Panc1 (cell line): Measurements from ENCODE around the gene INKA1. TPM values are rescaled to one million over a fixed set of nuclear protein-coding genes. Genes with fewer than 3 reads are reported as not detected.

ENCODE experiments used
- ATAC-seq: fragments of 200-7000 bp; cut with Tn5 transposase; 2 replicates; pipeline ENCODE4 v1.9.1; 2020; ENCODE audit warnings: mild to moderate bottlenecking, moderate library complexity
- BruUV-seq: library from RNA; stranded (reverse); fragments of 400-500 nt; replicated peaks from 2 replicates; lab custom pipeline; 2021; lab: Mats Ljungman, UMichigan
- CTCF ChIA-PET: fragments of 300-600 bp; sonication (Branson Sonifier 250); formaldehyde crosslinking; loops from one replicate; lab custom pipeline; 2022; ENCODE audit warnings: antibody characterized with exemption; lab: Charles Lee
- POLR2A ChIA-PET: fragments of 300-600 bp; sonication (Branson Sonifier 250); formaldehyde crosslinking; loops from one replicate; lab custom pipeline; 2022; ENCODE audit warnings: antibody characterized with exemption; lab: Charles Lee
- DNase-seq: peaks from one replicate; pipeline ENCODE4 v3.0.0-alpha.2; 2010; ENCODE audit warnings: low read depth, low spot score
- H3K27ac ChIP-seq: 2 replicates; pipeline ENCODE4 v1.5.1; 2011; ENCODE audit warnings: mild to moderate bottlenecking, low read length, inconsistent platforms
- H3K27me3 ChIP-seq: fragments of 200-500 bp; sonication (Bioruptor generic); 2 replicates; pipeline ENCODE4 v1.6.0; 2014; ENCODE audit warnings: low read length, inconsistent platforms; ENCODE audit not compliant: control insufficient read depth, insufficient read depth
- H3K36me3 ChIP-seq: fragments of 200-500 bp; sonication (Bioruptor generic); 2 replicates; pipeline ENCODE4 v1.5.1; 2014; ENCODE audit warnings: inconsistent platforms, mild to moderate bottlenecking, low read length, moderate library complexity; ENCODE audit not compliant: control insufficient read depth, insufficient read depth
- H3K4me1 ChIP-seq: 2 replicates; pipeline ENCODE4 v1.5.1; 2011; ENCODE audit warnings: inconsistent platforms, mild to moderate bottlenecking, low read length, moderate library complexity; ENCODE audit not compliant: control insufficient read depth, insufficient read depth
- H3K4me3 ChIP-seq, 2 experiments: 2 replicates each; pipeline ENCODE4 v1.5.1; 2011 to 2012; ENCODE audit warnings: low read depth in 2 of 2, low read length in 2 of 2, mild to moderate bottlenecking in 2 of 2, inconsistent platforms in 1 of 2, moderate library complexity in 1 of 2
- H3K9me3 ChIP-seq: fragments of 200-500 bp; sonication (Bioruptor generic); 2 replicates; pipeline ENCODE4 v1.5.1; 2014; ENCODE audit warnings: low read depth, mild to moderate bottlenecking, inconsistent platforms, low read length, moderate library complexity; ENCODE audit not compliant: control insufficient read depth, insufficient read depth
- POLR2AphosphoS5 ChIP-seq: IDR thresholded peaks from 2 replicates; pipeline ENCODE4 v1.6.1; 2012; ENCODE audit warnings: mild to moderate bottlenecking, low read depth, low read length, moderate library complexity
- SIN3A ChIP-seq: IDR thresholded peaks from 2 replicates; pipeline ENCODE4 v1.6.1; 2012; ENCODE audit warnings: low read depth, mild to moderate bottlenecking, low read length, moderate library complexity, borderline replicate concordance; ENCODE audit not compliant: insufficient read depth
- TCF7L2 ChIP-seq: IDR thresholded peaks from 2 replicates; pipeline ENCODE4 v1.6.1; 2011; ENCODE audit warnings: mild to moderate bottlenecking, low read depth, low read length, inconsistent platforms
- in situ Hi-C: cut with HindIII; loops from 2 replicates; pipeline ENCODE4 v1.10.0; 2016; ENCODE audit warnings: low sequenced_read_pairs, low pct_unique_long_range_greater_than_20kb
- intact Hi-C: fragments of 100-400 bp; cut with micrococcal nuclease; formaldehyde crosslinking; loops from one replicate; pipeline ENCODE4 v1.10.0; 2022; ENCODE audit not compliant: unreplicated experiment
- total RNA-seq: library from RNA; stranded (reverse); gene quantifications from one replicate; pipeline ENCODE4 v1.2.1, GENCODE V29; 2021; ENCODE audit not compliant: unreplicated experiment
- TF ChIP-seq, protein P1 (sequence below): fragments of 450-650 bp; IDR thresholded peaks from 2 replicates; pipeline ENCODE4 v1.5.1; 2017; ENCODE audit warnings: mild to moderate bottlenecking
- TF ChIP-seq, protein P2 (sequence below), 2 experiments: IDR thresholded peaks; 2 replicates each; pipeline ENCODE4 v1.6.1; 2011 to 2012; ENCODE audit warnings: low read depth in 2 of 2, control low read depth in 1 of 2, low read length in 1 of 2, mild to moderate bottlenecking in 1 of 2, moderate library complexity in 1 of 2; ENCODE audit not compliant: insufficient read depth in 1 of 2

The INKA1 gene
- total RNA-seq, 1 experiment from 2014 or later = 2.2 TPM

DNA sequence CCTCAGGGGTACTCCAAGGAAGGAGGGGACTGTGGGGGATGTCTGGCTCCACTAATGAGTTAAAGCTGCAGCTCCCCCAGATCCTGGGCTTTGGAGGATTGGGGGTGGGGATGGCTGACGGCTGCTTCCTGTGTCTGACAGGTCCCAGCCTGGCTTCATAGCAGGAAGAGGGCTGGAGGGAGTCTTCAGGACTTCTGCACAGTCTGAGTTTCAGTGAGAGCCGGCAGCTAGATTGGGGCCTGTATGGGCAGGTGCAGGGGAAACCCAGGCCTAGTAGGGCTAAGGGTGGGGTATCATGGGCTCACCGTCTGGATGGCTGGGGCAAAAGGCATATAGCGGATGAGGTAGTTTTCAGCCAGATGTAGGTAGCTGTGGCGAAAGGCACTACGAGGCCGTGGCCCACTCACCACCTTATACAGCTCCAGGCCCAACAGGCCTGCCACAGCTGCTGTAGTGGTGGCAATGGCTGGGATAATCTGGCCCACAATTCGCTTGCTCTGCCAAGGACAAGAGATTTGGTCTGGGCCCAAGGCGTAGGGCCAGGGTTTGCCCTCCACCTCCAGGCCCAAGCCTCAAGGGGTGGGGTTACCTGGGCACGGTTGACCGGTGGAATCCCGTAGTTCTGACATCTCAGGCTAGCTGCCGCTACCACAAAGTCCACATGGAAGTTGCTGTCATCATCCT, 4.5 kb downstream of the INKA1 start:
- intact Hi-C loops (no loop called here), in situ Hi-C loops (no loop called here)
- POLR2A ChIA-PET = no interaction called here
- H3K27ac ChIP-seq = no peak overlapping the region
- BruUV-seq = no TSS peak
- no peaks in the 10 kb centered on the region for H3K36me3 ChIP-seq
- no peak for DNase-seq
- no peak overlapping the region for H3K4me3 ChIP-seq
- CTCF ChIA-PET = interaction anchor here (1.1 kb wide), 1 partner anchor 32 kb away, joined by 4 read pairs; no protein-coding TSS in a partner anchor
- no peaks in the 10 kb centered on the region for H3K27me3 ChIP-seq
- no peak for ATAC-seq
- TF ChIP-seq, protein P1, sequence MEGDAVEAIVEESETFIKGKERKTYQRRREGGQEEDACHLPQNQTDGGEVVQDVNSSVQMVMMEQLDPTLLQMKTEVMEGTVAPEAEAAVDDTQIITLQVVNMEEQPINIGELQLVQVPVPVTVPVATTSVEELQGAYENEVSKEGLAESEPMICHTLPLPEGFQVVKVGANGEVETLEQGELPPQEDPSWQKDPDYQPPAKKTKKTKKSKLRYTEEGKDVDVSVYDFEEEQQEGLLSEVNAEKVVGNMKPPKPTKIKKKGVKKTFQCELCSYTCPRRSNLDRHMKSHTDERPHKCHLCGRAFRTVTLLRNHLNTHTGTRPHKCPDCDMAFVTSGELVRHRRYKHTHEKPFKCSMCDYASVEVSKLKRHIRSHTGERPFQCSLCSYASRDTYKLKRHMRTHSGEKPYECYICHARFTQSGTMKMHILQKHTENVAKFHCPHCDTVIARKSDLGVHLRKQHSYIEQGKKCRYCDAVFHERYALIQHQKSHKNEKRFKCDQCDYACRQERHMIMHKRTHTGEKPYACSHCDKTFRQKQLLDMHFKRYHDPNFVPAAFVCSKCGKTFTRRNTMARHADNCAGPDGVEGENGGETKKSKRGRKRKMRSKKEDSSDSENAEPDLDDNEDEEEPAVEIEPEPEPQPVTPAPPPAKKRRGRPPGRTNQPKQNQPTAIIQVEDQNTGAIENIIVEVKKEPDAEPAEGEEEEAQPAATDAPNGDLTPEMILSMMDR = no peak
- TF ChIP-seq TCF7L2 (no peak), POLR2AphosphoS5 (no peak), SIN3A (no peak)
- TF ChIP-seq, protein P2, sequence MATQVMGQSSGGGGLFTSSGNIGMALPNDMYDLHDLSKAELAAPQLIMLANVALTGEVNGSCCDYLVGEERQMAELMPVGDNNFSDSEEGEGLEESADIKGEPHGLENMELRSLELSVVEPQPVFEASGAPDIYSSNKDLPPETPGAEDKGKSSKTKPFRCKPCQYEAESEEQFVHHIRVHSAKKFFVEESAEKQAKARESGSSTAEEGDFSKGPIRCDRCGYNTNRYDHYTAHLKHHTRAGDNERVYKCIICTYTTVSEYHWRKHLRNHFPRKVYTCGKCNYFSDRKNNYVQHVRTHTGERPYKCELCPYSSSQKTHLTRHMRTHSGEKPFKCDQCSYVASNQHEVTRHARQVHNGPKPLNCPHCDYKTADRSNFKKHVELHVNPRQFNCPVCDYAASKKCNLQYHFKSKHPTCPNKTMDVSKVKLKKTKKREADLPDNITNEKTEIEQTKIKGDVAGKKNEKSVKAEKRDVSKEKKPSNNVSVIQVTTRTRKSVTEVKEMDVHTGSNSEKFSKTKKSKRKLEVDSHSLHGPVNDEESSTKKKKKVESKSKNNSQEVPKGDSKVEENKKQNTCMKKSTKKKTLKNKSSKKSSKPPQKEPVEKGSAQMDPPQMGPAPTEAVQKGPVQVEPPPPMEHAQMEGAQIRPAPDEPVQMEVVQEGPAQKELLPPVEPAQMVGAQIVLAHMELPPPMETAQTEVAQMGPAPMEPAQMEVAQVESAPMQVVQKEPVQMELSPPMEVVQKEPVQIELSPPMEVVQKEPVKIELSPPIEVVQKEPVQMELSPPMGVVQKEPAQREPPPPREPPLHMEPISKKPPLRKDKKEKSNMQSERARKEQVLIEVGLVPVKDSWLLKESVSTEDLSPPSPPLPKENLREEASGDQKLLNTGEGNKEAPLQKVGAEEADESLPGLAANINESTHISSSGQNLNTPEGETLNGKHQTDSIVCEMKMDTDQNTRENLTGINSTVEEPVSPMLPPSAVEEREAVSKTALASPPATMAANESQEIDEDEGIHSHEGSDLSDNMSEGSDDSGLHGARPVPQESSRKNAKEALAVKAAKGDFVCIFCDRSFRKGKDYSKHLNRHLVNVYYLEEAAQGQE (IDR thresholded peaks at IDR 0.05; ENCODE audit: insufficient read depth in 1 of 2, low read depth in 2 of 2, low read length in 1 of 2) = no peak
- H3K4me1 ChIP-seq = no peaks in the 10 kb centered on the region
- no peaks in the 10 kb centered on the region for H3K9me3 ChIP-seq

DNA sequence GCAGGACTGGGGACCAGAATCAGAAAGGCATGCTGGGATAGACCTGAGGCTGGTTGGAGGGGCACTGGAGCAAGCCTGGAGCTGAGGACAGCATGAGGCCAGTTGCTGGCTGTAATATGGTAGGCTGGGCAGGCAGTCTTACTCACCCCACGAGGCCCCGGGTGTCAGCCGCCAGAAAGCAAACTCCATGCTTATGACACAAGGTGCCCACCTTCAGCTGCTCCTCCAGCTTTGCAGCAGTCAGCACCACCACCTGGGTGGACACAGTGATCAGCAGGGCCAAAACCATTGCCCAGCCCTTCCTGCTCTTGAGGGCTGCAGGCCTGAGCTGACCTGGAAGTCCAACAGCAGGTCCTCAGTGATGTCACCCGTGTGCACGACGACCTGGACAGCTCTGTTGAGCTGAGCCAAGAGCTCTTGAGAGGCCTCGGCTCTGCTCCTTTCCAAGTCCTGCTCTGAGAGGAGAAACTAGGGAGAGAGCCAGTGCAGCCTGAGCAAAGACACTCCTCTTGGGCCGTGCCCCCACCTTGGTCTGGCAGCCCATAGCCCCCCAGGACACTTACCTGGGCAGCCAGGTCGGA, 9.9 kb downstream of the INKA1 start:
- Histone ChIP-seq H3K4me3 (no peak overlapping the region; a peak in 2 of 4 replicates), H3K9me3 (no peaks in the 10 kb centered on the region), H3K36me3 (no peaks in the 10 kb centered on the region), H3K27ac (no peak overlapping the region), H3K4me1 (no peaks in the 10 kb centered on the region), H3K27me3 (no peaks in the 10 kb centered on the region)
- CTCF ChIA-PET = interaction anchor here (1.2 kb wide), 1 partner anchor 28 kb away, joined by 3 read pairs; no protein-coding TSS in a partner anchor
- TF ChIP-seq TCF7L2 = no peak
- no peak for TF ChIP-seq POLR2AphosphoS5
- TF ChIP-seq, protein P2 (IDR thresholded peaks at IDR 0.05; ENCODE audit: insufficient read depth in 1 of 2, low read depth in 2 of 2, low read length in 1 of 2) = no peak
- TF ChIP-seq SIN3A = no peak
- TF ChIP-seq, protein P1 = no peak
- BruUV-seq = no TSS peak
- POLR2A ChIA-PET = no interaction called here
- DNase-seq (no peak), ATAC-seq (peak; percentile 30; the same call in 1 of the 2 replicates)
- in situ Hi-C loops = no loop called here
- intact Hi-C loops = no loop called here
